Erythroblast (primary cell): ENCODE results near the gene TBX2.

Source experiments
- GATA1 ChIP-seq: IDR thresholded peaks from 2 replicates; pipeline ENCODE4 v1.6.1; 2011; ENCODE audit warnings: low read depth, mild to moderate bottlenecking, control low read depth, low read length, moderate library complexity
- POLR2A ChIP-seq: IDR thresholded peaks from 2 replicates; pipeline ENCODE4 v1.6.1; 2011; ENCODE audit warnings: mild to moderate bottlenecking, low read length

- no peak for TF ChIP-seq POLR2A
- TF ChIP-seq GATA1 = no peak
Observed at GRCh38 chr17:61452301-61453290, 53.0 kb downstream of the TBX2 start, which contains the start of gene TBX4.
